Measurements from ENCODE around the gene SLIT3.

The SLIT3 gene

GRCh38 chr5:168781941-168782571, 518.9 kb downstream of the SLIT3 start:
- DNase-seq, result no peak

- no peak for DNase-seq
These were observed 520.1 kb downstream of the SLIT3 start for GRCh38 chr5:168780888-168781287.

GRCh38 chr5:168779333-168779732, 521.6 kb downstream of the SLIT3 start:
- DNase-seq, result no peak

- no peak for DNase-seq
These were observed 522.4 kb downstream of the SLIT3 start for GRCh38 chr5:168778536-168778935.

GRCh38 chr5:168777651-168778050, 523.3 kb downstream of the SLIT3 start:
- DNase-seq, result no peak

- no peak for DNase-seq
These were observed 524.9 kb downstream of the SLIT3 start for GRCh38 chr5:168776070-168776469.

- no peak for DNase-seq
These were observed 527.7 kb downstream of the SLIT3 start for GRCh38 chr5:168773226-168773625.

- DNase-seq, result no peak
These were observed 528.5 kb downstream of the SLIT3 start for GRCh38 chr5:168772316-168772961.

- DNase-seq, result no peak
These were observed 529.3 kb downstream of the SLIT3 start for GRCh38 chr5:168771678-168772077.

GRCh38 chr5:168770996-168771395, 529.9 kb downstream of the SLIT3 start:
- no peak for DNase-seq

- DNase-seq, result no peak
These were observed 530.9 kb downstream of the SLIT3 start for GRCh38 chr5:168770036-168770498.

GRCh38 chr5:168768172-168768571, 532.8 kb downstream of the SLIT3 start:
- DNase-seq, result no peak

GRCh38 chr5:168766426-168766700, 534.6 kb downstream of the SLIT3 start:
- no peak for DNase-seq

GRCh38 chr5:168765551-168766425, 535.2 kb downstream of the SLIT3 start:
- no peak for DNase-seq

- DNase-seq, result no peak
These were observed 535.8 kb downstream of the SLIT3 start for GRCh38 chr5:168765086-168765550.

GRCh38 chr5:168756453-168757391, 544.2 kb downstream of the SLIT3 start:
- no peak for DNase-seq

- DNase-seq, result no peak
These were observed 545.3 kb downstream of the SLIT3 start for GRCh38 chr5:168755548-168756093.

- no peak for DNase-seq
These were observed 547.2 kb downstream of the SLIT3 start for GRCh38 chr5:168753691-168754254.

- no peak for DNase-seq
These were observed 548.3 kb downstream of the SLIT3 start for GRCh38 chr5:168752416-168753190.

GRCh38 chr5:168752012-168752411, 548.9 kb downstream of the SLIT3 start:
- DNase-seq, result no peak

- no peak for DNase-seq
These were observed 550.0 kb downstream of the SLIT3 start for GRCh38 chr5:168750926-168751325.

Measured in NCI-H1092 treated with DMSO at 0.1 percent for 48 hours (cell line).